Measurements from ENCODE around the gene ATR. TPM values are rescaled to one million over a fixed set of nuclear protein-coding genes. Genes with fewer than 3 reads are reported as not detected.
"Not testable (repeated sequence)": the region's sequence is repeated elsewhere in the genome, so short reads cannot be mapped to it uniquely, and the experiment has no call there.

The ATR gene
- total RNA-seq, 1 donor from 2014 or later = 9.1 TPM

DNA sequence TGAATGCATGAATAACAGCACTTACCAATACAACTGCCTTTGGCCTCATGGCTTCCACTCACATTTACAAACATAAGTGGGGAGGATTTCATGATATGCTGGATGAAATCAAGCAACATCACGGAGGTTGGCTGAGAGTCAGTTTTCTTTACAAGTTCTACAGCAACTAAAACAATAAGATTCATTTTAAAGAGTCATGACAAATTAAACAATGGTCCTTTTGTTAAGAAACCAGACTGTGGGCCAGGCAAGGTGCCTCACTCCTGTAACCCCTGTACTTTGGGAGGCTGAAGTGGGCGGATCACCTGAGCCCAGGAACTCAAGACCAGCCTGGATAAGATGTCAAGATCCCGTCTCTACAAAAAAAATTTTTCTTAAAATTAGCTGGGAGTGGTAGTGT is 12.4 kb downstream of the ATR start:
- H3K36me3 ChIP-seq = peaks cover 49% of the 10 kb centered on the region
- no peak overlapping the region for H3K4me3 ChIP-seq
- intact Hi-C loops (cut with micrococcal nuclease) = no loop called here
- no peak for TF ChIP-seq CTCF (IDR thresholded peaks at IDR 0.05; ENCODE audit: borderline replicate concordance)
- H3K27ac ChIP-seq (replicated peaks) = no peak overlapping the region
- H3K4me1 ChIP-seq = no peaks in the 10 kb centered on the region
- no peak for DNase-seq
- no peaks in the 10 kb centered on the region for H3K9me3 ChIP-seq (replicated peaks)
- no peaks in the 10 kb centered on the region for H3K27me3 ChIP-seq (ENCODE audit: low read depth)

- no peak for DNase-seq
- no peak overlapping the region for H3K27ac ChIP-seq (replicated peaks)
- no peak for TF ChIP-seq CTCF (IDR thresholded peaks at IDR 0.05; ENCODE audit: borderline replicate concordance)
- no peaks in the 10 kb centered on the region for H3K4me1 ChIP-seq
- H3K4me3 ChIP-seq = no peak overlapping the region
- intact Hi-C loops (cut with micrococcal nuclease) = no loop called here
- H3K27me3 ChIP-seq (ENCODE audit: low read depth) = no peaks in the 10 kb centered on the region
- H3K9me3 ChIP-seq (replicated peaks) = no peaks in the 10 kb centered on the region
- H3K36me3 ChIP-seq = peaks cover 69% of the 10 kb centered on the region
Measured at GRCh38 chr3:142563496-142563997, 15.0 kb downstream of the ATR start.

DNA sequence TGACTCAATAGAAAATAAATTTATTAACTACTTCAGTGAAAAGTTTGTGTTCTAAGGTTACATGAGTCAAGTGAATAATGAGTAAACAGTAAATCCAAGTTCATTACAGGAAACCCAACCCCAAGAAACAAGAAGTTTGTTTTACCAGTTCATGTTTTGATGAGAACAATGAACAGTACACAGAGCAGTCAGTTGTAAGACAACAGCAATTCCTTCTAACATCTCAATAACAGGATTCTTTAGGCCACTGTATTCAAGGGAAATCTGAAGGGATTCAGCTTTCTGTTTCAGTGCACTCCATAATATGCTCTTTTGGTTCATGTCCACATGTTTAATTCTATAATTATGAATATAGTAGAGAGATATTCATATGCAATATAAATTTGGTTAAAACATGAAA is 18.4 kb downstream of the ATR start:
- Histone ChIP-seq H3K4me1 (no peaks in the 10 kb centered on the region), H3K9me3 (replicated peaks) (no peaks in the 10 kb centered on the region), H3K36me3 (peaks cover 97% of the 10 kb centered on the region), H3K27ac (replicated peaks) (no peak overlapping the region), H3K27me3 (ENCODE audit: low read depth) (no peaks in the 10 kb centered on the region), H3K4me3 (no peak overlapping the region)
- no peak for DNase-seq
- intact Hi-C loops (cut with micrococcal nuclease) = no loop called here
- no peak for TF ChIP-seq CTCF (IDR thresholded peaks at IDR 0.05; ENCODE audit: borderline replicate concordance)

DNA sequence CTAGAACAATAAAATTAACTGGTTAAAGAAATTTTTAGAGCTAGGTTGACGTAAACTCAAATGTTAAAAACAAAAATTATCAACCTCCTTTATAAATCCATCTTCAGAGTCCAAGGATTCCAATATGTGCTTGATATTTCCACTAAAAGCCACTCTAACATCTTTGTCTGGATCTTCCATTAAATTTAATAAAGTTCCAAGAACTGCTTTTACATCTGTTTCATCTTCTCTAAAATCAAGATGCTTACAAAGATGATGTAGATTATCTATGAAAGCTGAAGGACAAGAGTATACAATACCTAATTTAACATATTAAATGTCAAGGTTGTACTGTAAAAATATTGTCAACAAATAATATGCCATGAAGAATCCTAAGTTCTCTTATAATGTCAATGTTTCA is 24.8 kb downstream of the ATR start:
- Histone ChIP-seq H3K9me3 (replicated peaks) (no peaks in the 10 kb centered on the region), H3K36me3 (peaks cover 98% of the 10 kb centered on the region), H3K4me3 (no peak overlapping the region), H3K27ac (replicated peaks) (no peak overlapping the region), H3K27me3 (ENCODE audit: low read depth) (no peaks in the 10 kb centered on the region), H3K4me1 (no peaks in the 10 kb centered on the region)
- TF ChIP-seq CTCF (IDR thresholded peaks at IDR 0.05; ENCODE audit: borderline replicate concordance) = no peak
- intact Hi-C loops (cut with micrococcal nuclease) = no loop called here
- DNase-seq = no peak

DNA sequence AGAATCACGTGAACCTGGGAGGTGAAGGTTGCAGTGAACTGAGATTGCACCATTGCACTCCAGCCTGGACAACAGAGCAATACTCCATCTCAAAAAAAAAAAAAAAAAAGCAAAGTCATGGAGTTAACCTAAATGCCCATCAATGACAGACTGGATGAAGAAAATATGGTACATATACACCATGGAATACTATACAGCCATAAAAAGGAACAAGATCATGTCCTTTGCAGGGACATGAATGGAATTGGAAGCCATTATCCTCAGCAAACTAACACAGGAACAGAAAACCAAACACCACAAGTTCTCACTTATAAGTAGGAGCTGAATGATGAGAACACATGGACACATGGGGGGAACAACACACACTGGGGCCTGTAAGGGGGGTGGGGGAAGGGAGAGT is 26.0 kb downstream of the ATR start:
- intact Hi-C loops (cut with micrococcal nuclease); H3K9me3 ChIP-seq (replicated peaks); H3K27ac ChIP-seq (replicated peaks); DNase-seq; H3K4me3 ChIP-seq; H3K27me3 ChIP-seq (ENCODE audit: low read depth); H3K4me1 ChIP-seq: not testable (repeated sequence)
- peaks cover 98% of the 10 kb centered on the region for H3K36me3 ChIP-seq

GRCh38 chr3:142549986-142550385 is 28.5 kb downstream of the ATR start:
- intact Hi-C loops (cut with micrococcal nuclease) = no loop called here
- H3K27ac ChIP-seq (replicated peaks) = no peak overlapping the region
- DNase-seq = no peak
- H3K27me3 ChIP-seq (ENCODE audit: low read depth) = no peaks in the 10 kb centered on the region
- peaks cover 95% of the 10 kb centered on the region for H3K36me3 ChIP-seq
- TF ChIP-seq CTCF (IDR thresholded peaks at IDR 0.05; ENCODE audit: borderline replicate concordance) = no peak
- no peak overlapping the region for H3K4me3 ChIP-seq
- H3K4me1 ChIP-seq = no peaks in the 10 kb centered on the region
- H3K9me3 ChIP-seq (replicated peaks) = no peaks in the 10 kb centered on the region
